DMS 273 (cell line): Measurements from ENCODE around the gene AAK1.
"Not testable (repeated sequence)": the region's sequence is repeated elsewhere in the genome, so short reads cannot be mapped to it uniquely, and the experiment has no call there.

ENCODE experiments used
- DNase-seq: peaks from one replicate; lab custom pipeline; 2025; ENCODE audit not compliant: unreplicated experiment; lab: John Stamatoyannopoulos, UW

AAK1 gene

GRCh38 chr2:69628325-69629021 is 15.1 kb downstream of the AAK1 start:
- no peak for DNase-seq

GRCh38 chr2:69625078-69625795 is 18.3 kb downstream of the AAK1 start:
- no peak for DNase-seq

GRCh38 chr2:69624611-69625010 is 18.9 kb downstream of the AAK1 start:
- DNase-seq: no peak

GRCh38 chr2:69624131-69624530 is 19.4 kb downstream of the AAK1 start:
- no peak for DNase-seq

GRCh38 chr2:69623236-69623635 is 20.3 kb downstream of the AAK1 start:
- DNase-seq: no peak

GRCh38 chr2:69622805-69623204 is 20.7 kb downstream of the AAK1 start:
- DNase-seq: not testable (repeated sequence)

- not testable (repeated sequence) for DNase-seq
Observed at GRCh38 chr2:69622017-69622540, 21.5 kb downstream of the AAK1 start.

- no peak for DNase-seq
Observed at GRCh38 chr2:69621440-69621839, 22.1 kb downstream of the AAK1 start.

GRCh38 chr2:69620870-69621269 is 22.7 kb downstream of the AAK1 start:
- no peak for DNase-seq

- no peak for DNase-seq
Observed at GRCh38 chr2:69619725-69620124, 23.8 kb downstream of the AAK1 start.

GRCh38 chr2:69618362-69618761 is 25.2 kb downstream of the AAK1 start:
- DNase-seq: no peak

- DNase-seq: no peak
Observed at GRCh38 chr2:69617744-69618143, 25.8 kb downstream of the AAK1 start.

GRCh38 chr2:69616755-69617154 is 26.8 kb downstream of the AAK1 start:
- no peak for DNase-seq

- no peak for DNase-seq
Observed at GRCh38 chr2:69615969-69616368, 27.6 kb downstream of the AAK1 start.

GRCh38 chr2:69615078-69615625 is 28.4 kb downstream of the AAK1 start:
- DNase-seq: no peak

GRCh38 chr2:69612707-69613106 is 30.8 kb downstream of the AAK1 start:
- no peak for DNase-seq

GRCh38 chr2:69612200-69612599 is 31.3 kb downstream of the AAK1 start:
- no peak for DNase-seq

GRCh38 chr2:69608109-69608508 is 35.4 kb downstream of the AAK1 start:
- DNase-seq: no peak

GRCh38 chr2:69606771-69607170 is 36.8 kb downstream of the AAK1 start:
- DNase-seq: not testable (repeated sequence)

- DNase-seq: no peak
Observed at GRCh38 chr2:69605284-69605683, 38.3 kb downstream of the AAK1 start.

GRCh38 chr2:69604836-69605235 is 38.7 kb downstream of the AAK1 start:
- DNase-seq: no peak

- DNase-seq: no peak
Observed at GRCh38 chr2:69604026-69604678, 39.4 kb downstream of the AAK1 start.
